ENCODE data around the gene NSUN5.

- TF ChIP-seq MAX (IDR thresholded peaks at IDR 0.05; ENCODE audit: insufficient read depth, insufficient read length) (no peak), CTCF (IDR thresholded peaks at IDR 0.05; ENCODE audit: extremely low read depth in 1 of 2, insufficient read depth in 1 of 2, low read depth in 1 of 2, low read length in 2 of 2) (no peak)
Observed at GRCh38 chr7:73330772-73331171, 22.1 kb upstream of the NSUN5 start.
